HG02571 (cell line): ENCODE results near the gene AOPEP.

Source experiments
- ATAC-seq: cut with Tn5 transposase; IDR thresholded peaks from one replicate; pipeline ENCODE4 v1.9.1; 2021; ENCODE audit warnings: mild to moderate bottlenecking, moderate library complexity; ENCODE audit not compliant: unreplicated experiment

AOPEP gene

GRCh38 chr9:94891183-94891582 lies 164.7 kb downstream of the AOPEP start:
- no peak for ATAC-seq

GRCh38 chr9:94892675-94893074 lies 166.2 kb downstream of the AOPEP start:
- no peak for ATAC-seq

- ATAC-seq = no peak
Measured at GRCh38 chr9:94894094-94894699, 167.7 kb downstream of the AOPEP start.

- no peak for ATAC-seq
Measured at GRCh38 chr9:94895668-94896067, 169.2 kb downstream of the AOPEP start.

- ATAC-seq = no peak
Measured at GRCh38 chr9:94896512-94896911, 170.0 kb downstream of the AOPEP start.

- no peak for ATAC-seq
Measured at GRCh38 chr9:94899464-94900221, 173.1 kb downstream of the AOPEP start.

- no peak for ATAC-seq
Measured at GRCh38 chr9:94900222-94901018, 173.9 kb downstream of the AOPEP start.

- no peak for ATAC-seq
Measured at GRCh38 chr9:94901019-94901363, 174.5 kb downstream of the AOPEP start.

- ATAC-seq = no peak
Measured at GRCh38 chr9:94903961-94904421, 177.5 kb downstream of the AOPEP start.

GRCh38 chr9:94904806-94905205 lies 178.3 kb downstream of the AOPEP start:
- ATAC-seq = no peak

GRCh38 chr9:94905606-94906005 lies 179.1 kb downstream of the AOPEP start:
- no peak for ATAC-seq

- no peak for ATAC-seq
Measured at GRCh38 chr9:94906181-94906580, 179.7 kb downstream of the AOPEP start.

GRCh38 chr9:94906713-94907112 lies 180.2 kb downstream of the AOPEP start:
- no peak for ATAC-seq

- ATAC-seq = no peak
Measured at GRCh38 chr9:94907264-94907936, 180.9 kb downstream of the AOPEP start.

GRCh38 chr9:94908011-94908563 lies 181.6 kb downstream of the AOPEP start:
- ATAC-seq = no peak

- ATAC-seq = no peak
Measured at GRCh38 chr9:94908583-94909249, 182.2 kb downstream of the AOPEP start.

- no peak for ATAC-seq
Measured at GRCh38 chr9:94909250-94909894, 182.9 kb downstream of the AOPEP start.

- ATAC-seq = no peak
Measured at GRCh38 chr9:94909965-94910730, 183.6 kb downstream of the AOPEP start.

GRCh38 chr9:94911211-94911610 lies 184.7 kb downstream of the AOPEP start:
- ATAC-seq = no peak
